ENCODE measurements around the gene CSRNP3. TPM values are rescaled to one million over a fixed set of nuclear protein-coding genes. Genes with fewer than 3 reads are reported as not detected.

The CSRNP3 gene
- total RNA-seq, 1 donor from 2014 or later: 3.3 TPM

- DNase-seq (ENCODE audit: low read depth): no peak
These were observed 75.4 kb downstream of the CSRNP3 start for GRCh38 chr2:165544897-165545296.

GRCh38 chr2:165547900-165548299 is 78.4 kb downstream of the CSRNP3 start:
- no peak for DNase-seq (ENCODE audit: low read depth)

GRCh38 chr2:165549619-165550018 is 80.1 kb downstream of the CSRNP3 start:
- DNase-seq (ENCODE audit: low read depth): no peak

GRCh38 chr2:165558832-165559231 is 89.3 kb downstream of the CSRNP3 start:
- DNase-seq (ENCODE audit: low read depth): no peak

- no peak for DNase-seq (ENCODE audit: low read depth)
These were observed 91.0 kb downstream of the CSRNP3 start for GRCh38 chr2:165560377-165560988.

- no peak for DNase-seq (ENCODE audit: low read depth)
These were observed 92.0 kb downstream of the CSRNP3 start for GRCh38 chr2:165561516-165561915.

- peak; percentile 36 for DNase-seq (ENCODE audit: low read depth)
These were observed 92.7 kb downstream of the CSRNP3 start for GRCh38 chr2:165562233-165562632.

GRCh38 chr2:165563468-165564225 is 94.1 kb downstream of the CSRNP3 start:
- peak; percentile 13 for DNase-seq (ENCODE audit: low read depth)

GRCh38 chr2:165566008-165566407 is 96.5 kb downstream of the CSRNP3 start:
- DNase-seq (ENCODE audit: low read depth): no peak

GRCh38 chr2:165567273-165567672 is 97.8 kb downstream of the CSRNP3 start:
- no peak for DNase-seq (ENCODE audit: low read depth)

GRCh38 chr2:165568361-165568760 is 98.9 kb downstream of the CSRNP3 start:
- no peak for DNase-seq (ENCODE audit: low read depth)

GRCh38 chr2:165571477-165571876 is 102.0 kb downstream of the CSRNP3 start:
- DNase-seq (ENCODE audit: low read depth): no peak

- DNase-seq (ENCODE audit: low read depth): no peak
These were observed 102.7 kb downstream of the CSRNP3 start for GRCh38 chr2:165572151-165572550.

GRCh38 chr2:165573534-165574461 is 104.3 kb downstream of the CSRNP3 start:
- DNase-seq (ENCODE audit: low read depth): peak; percentile 30

GRCh38 chr2:165575044-165575615 is 105.6 kb downstream of the CSRNP3 start:
- no peak for DNase-seq (ENCODE audit: low read depth)

GRCh38 chr2:165576409-165577154 is 107.1 kb downstream of the CSRNP3 start:
- DNase-seq (ENCODE audit: low read depth): no peak

- peak; percentile 46 for DNase-seq (ENCODE audit: low read depth)
These were observed 112.9 kb downstream of the CSRNP3 start for GRCh38 chr2:165582409-165582808.

GRCh38 chr2:165582863-165583506 is 113.5 kb downstream of the CSRNP3 start:
- DNase-seq (ENCODE audit: low read depth): no peak

- DNase-seq (ENCODE audit: low read depth): no peak
These were observed 114.7 kb downstream of the CSRNP3 start for GRCh38 chr2:165584126-165584654.

- DNase-seq (ENCODE audit: low read depth): no peak
These were observed 116.5 kb downstream of the CSRNP3 start for GRCh38 chr2:165586019-165586418.

Data from myocyte (in vitro differentiated cells).